OCI-LY3 (cell line): ENCODE data around the gene DHRSX.

Experiments
- H2AFZ ChIP-seq: fragments of 200-600, 300-600 bp; shearing (Covaris generic); 2 replicates; pipeline ENCODE4 v1.6.0; 2014; ENCODE audit warnings: antibody characterized with exemption, low read depth, low read length
- H3K27ac ChIP-seq: fragments of 200-600, 300-600 bp; sonication (generic); 2 replicates; pipeline ENCODE4 v1.5.1; 2014; ENCODE audit warnings: mild to moderate bottlenecking, low read length, moderate library complexity, mixed read lengths
- H3K27me3 ChIP-seq: fragments of 200-600, 300-600 bp; sonication (generic); 2 replicates; pipeline ENCODE4 v1.6.1; 2014; ENCODE audit warnings: low read depth, low read length, mixed read lengths
- H3K36me3 ChIP-seq: fragments of 200-600, 300-600 bp; sonication (generic); replicated peaks from 2 replicates; pipeline ENCODE3; 2014; ENCODE audit warnings: low read depth, low read length, mixed read lengths
- H3K4me1 ChIP-seq: fragments of 300-600, 200-600 bp; sonication (generic); 2 replicates; pipeline ENCODE4 v1.6.1; 2014; ENCODE audit warnings: low read length, mixed read lengths
- H3K4me2 ChIP-seq: fragments of 200-600, 300-600 bp; sonication (generic); 2 replicates; pipeline ENCODE4 v1.6.1; 2014; ENCODE audit warnings: low read length, mixed read lengths
- H3K4me3 ChIP-seq: fragments of 300-600, 200-600 bp; sonication (generic); 2 replicates; pipeline ENCODE4 v1.5.1; 2014; ENCODE audit warnings: antibody characterized with exemption, mild to moderate bottlenecking, low read length, moderate library complexity
- H3K79me2 ChIP-seq: fragments of 300-600, 200-600 bp; shearing (Covaris generic); 2 replicates; pipeline ENCODE4 v1.6.1; 2014; ENCODE audit warnings: mild to moderate bottlenecking, low read length, mixed read lengths
- H3K9ac ChIP-seq: fragments of 300-600, 200-600 bp; shearing (Covaris generic); 2 replicates; pipeline ENCODE4 v1.6.0; 2014; ENCODE audit warnings: mild to moderate bottlenecking, low read length, moderate library complexity
- H3K9me3 ChIP-seq: fragments of 200-600, 300-600 bp; shearing (Covaris generic); 2 replicates; pipeline ENCODE4 v1.6.1; 2014; ENCODE audit warnings: low read length, mixed read lengths; ENCODE audit not compliant: insufficient read depth
- H4K20me1 ChIP-seq: fragments of 200-600, 300-600 bp; sonication (generic); 2 replicates; pipeline ENCODE4 v1.6.1; 2016; ENCODE audit warnings: low read length, mixed read lengths; ENCODE audit not compliant: insufficient read depth
- EZH2phosphoT487 ChIP-seq: fragments of 200-600 bp; shearing (Covaris generic); IDR thresholded peaks from 2 replicates; pipeline ENCODE4 v1.6.1; 2018; ENCODE audit warnings: antibody characterized with exemption, mixed run types, low read depth
- TF ChIP-seq, protein P1 (sequence below): fragments of 200-600, 300-600 bp; sonication (generic); IDR thresholded peaks from 2 replicates; pipeline ENCODE4 v1.5.1; 2014; ENCODE audit warnings: antibody characterized with exemption, low read length, low read depth

The DHRSX gene

DNA sequence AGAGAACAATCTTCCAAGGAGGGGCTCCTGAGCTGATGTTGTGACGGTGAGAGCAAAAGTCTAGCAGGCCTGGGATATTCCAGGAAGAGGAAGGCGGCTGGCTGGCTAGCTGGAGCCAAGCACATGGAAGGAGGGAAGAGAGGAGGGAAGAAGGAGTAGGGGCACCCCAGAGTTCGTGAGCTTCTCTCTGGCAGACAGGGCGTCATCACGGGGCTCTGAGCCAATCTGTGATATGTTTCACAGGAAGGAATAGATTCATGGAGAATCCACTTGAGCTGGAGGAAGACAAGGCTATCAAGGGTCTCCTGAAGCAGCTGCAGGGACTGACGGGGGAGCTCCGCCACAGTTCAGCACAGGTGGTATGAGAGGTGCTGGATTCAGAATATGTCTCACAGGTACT lies 73.6 kb downstream of the DHRSX start:
- no peaks in the 10 kb centered on the region for H3K4me1 ChIP-seq

DNA sequence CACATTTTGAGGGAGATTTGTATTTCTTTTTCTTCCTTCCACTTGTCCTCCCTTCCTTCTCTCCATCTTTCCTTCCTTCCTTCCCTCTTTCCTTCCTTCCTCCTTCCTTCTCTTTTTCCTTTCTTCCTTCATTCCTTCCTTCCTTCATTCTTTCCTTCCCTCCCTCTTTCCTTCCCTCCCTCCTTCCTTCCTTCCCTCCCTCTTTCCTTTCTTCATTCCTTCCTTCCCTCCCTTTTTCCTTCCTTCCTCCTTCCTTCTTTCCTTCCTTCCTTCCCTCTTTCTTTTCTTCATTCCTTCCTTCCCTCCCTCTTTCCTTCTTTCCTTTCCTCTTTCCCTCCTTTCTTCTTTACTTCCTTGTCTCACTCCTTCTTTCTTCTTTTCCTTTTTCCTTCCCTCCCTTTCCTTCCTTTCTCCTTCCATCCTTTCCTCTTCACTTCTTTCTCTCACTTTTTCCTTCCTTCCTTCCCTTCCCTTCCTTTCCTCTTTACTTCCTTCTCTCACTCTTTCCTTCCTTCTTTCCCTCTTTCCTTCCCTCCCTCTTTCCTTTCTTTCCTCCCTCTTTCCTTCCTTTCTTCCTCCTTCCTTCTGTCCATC lies 74.4 kb downstream of the DHRSX start:
- H3K4me2 ChIP-seq: no peak overlapping the region
- H3K9ac ChIP-seq: no peak overlapping the region
- no peaks in the 10 kb centered on the region for H3K9me3 ChIP-seq
- peaks cover 41% of the 10 kb centered on the region for H3K36me3 ChIP-seq
- no peak overlapping the region for H3K4me3 ChIP-seq
- no peak overlapping the region for H3K27ac ChIP-seq
- H3K79me2 ChIP-seq: peaks cover 12% of the 10 kb centered on the region; the same call in 1 of the 2 replicates
- no peak overlapping the region for H2AFZ ChIP-seq
- no peaks in the 10 kb centered on the region for H4K20me1 ChIP-seq
- TF ChIP-seq, protein P1, sequence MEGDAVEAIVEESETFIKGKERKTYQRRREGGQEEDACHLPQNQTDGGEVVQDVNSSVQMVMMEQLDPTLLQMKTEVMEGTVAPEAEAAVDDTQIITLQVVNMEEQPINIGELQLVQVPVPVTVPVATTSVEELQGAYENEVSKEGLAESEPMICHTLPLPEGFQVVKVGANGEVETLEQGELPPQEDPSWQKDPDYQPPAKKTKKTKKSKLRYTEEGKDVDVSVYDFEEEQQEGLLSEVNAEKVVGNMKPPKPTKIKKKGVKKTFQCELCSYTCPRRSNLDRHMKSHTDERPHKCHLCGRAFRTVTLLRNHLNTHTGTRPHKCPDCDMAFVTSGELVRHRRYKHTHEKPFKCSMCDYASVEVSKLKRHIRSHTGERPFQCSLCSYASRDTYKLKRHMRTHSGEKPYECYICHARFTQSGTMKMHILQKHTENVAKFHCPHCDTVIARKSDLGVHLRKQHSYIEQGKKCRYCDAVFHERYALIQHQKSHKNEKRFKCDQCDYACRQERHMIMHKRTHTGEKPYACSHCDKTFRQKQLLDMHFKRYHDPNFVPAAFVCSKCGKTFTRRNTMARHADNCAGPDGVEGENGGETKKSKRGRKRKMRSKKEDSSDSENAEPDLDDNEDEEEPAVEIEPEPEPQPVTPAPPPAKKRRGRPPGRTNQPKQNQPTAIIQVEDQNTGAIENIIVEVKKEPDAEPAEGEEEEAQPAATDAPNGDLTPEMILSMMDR: no peak
- no peak for TF ChIP-seq EZH2phosphoT487
- no peaks in the 10 kb centered on the region for H3K4me1 ChIP-seq
- H3K27me3 ChIP-seq: no peaks in the 10 kb centered on the region

More for the DNA sequence above, 73.6 kb downstream of the DHRSX start:
- Histone ChIP-seq H3K27me3 (no peaks in the 10 kb centered on the region), H3K9me3 (no peaks in the 10 kb centered on the region), H3K4me3 (no peak overlapping the region), H3K79me2 (peaks cover 12% of the 10 kb centered on the region), H4K20me1 (no peaks in the 10 kb centered on the region), H3K27ac (no peak overlapping the region), H3K9ac (no peak overlapping the region), H3K36me3 (peaks cover 40% of the 10 kb centered on the region), H2AFZ (no peak overlapping the region), H3K4me2 (no peak overlapping the region)
- TF ChIP-seq, protein P1: no peak
- TF ChIP-seq EZH2phosphoT487: no peak

- Histone ChIP-seq H3K4me2 (no peak overlapping the region), H4K20me1 (no peaks in the 10 kb centered on the region), H3K4me1 (no peaks in the 10 kb centered on the region), H3K27me3 (no peaks in the 10 kb centered on the region), H3K9me3 (no peaks in the 10 kb centered on the region), H3K9ac (no peak overlapping the region), H3K27ac (no peak overlapping the region), H3K79me2 (peaks cover 11% of the 10 kb centered on the region; the same call in 1 of the 2 replicates), H3K36me3 (peaks cover 45% of the 10 kb centered on the region), H2AFZ (no peak overlapping the region), H3K4me3 (no peak overlapping the region)
- no peak for TF ChIP-seq EZH2phosphoT487
- TF ChIP-seq, protein P1: no peak
Measured at GRCh38 chrX:2425286-2426071, 75.3 kb downstream of the DHRSX start.

DNA sequence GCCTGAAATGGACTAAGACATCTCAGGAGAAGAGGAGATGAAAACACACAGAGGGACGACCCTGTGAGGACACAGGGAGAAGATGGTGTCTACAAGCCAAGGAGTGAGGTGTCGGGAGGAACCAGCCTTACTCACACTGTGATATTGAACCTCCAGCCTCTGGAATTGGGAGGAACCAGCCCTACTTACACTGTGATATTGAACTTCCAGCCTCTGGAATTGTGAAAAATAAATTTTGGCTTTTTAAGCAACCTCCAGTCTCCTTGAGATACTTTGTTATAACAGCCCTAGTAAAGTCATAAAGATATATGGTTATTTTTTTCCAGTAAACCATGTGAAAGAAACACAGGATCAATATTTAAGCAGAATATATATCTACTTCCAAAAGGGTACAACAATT lies 76.5 kb downstream of the DHRSX start:
- no peak overlapping the region for H3K27ac ChIP-seq
- peaks cover 35% of the 10 kb centered on the region for H3K36me3 ChIP-seq
- H3K9ac ChIP-seq: no peak overlapping the region
- H3K4me2 ChIP-seq: no peak overlapping the region
- H4K20me1 ChIP-seq: no peaks in the 10 kb centered on the region
- no peak overlapping the region for H2AFZ ChIP-seq
- no peaks in the 10 kb centered on the region for H3K9me3 ChIP-seq
- H3K27me3 ChIP-seq: no peaks in the 10 kb centered on the region
- H3K4me3 ChIP-seq: no peak overlapping the region
- no peak for TF ChIP-seq EZH2phosphoT487
- TF ChIP-seq, protein P1: no peak
- 0 out of 2 replicates have a peak, but pooled peaks cover 8% of the 10 kb centered on the region for H3K79me2 ChIP-seq
- no peaks in the 10 kb centered on the region for H3K4me1 ChIP-seq
